Fibroblast of mammary gland (primary cell): ENCODE results near the gene PRIMA1.

Experiments used
- DNase-seq: peaks from one replicate; pipeline ENCODE4 v3.0.0-alpha.2; 2010; ENCODE audit warnings: low read depth
- H3K4me3 ChIP-seq: 2 replicates; pipeline ENCODE4 v1.5.1; 2011; ENCODE audit warnings: low read depth, mild to moderate bottlenecking, low read length, moderate library complexity; ENCODE audit not compliant: control insufficient read depth
- CTCF ChIP-seq: conservative IDR thresholded peaks from 2 replicates; pipeline ENCODE4 v1.5.1; 2011; ENCODE audit warnings: low read depth, low read length, inconsistent platforms; ENCODE audit not compliant: control insufficient read depth, insufficient read depth

PRIMA1 gene

GRCh38 chr14:93707475-93707874 lies 80.8 kb downstream of the PRIMA1 start:
- H3K4me3 ChIP-seq: no peak overlapping the region
- DNase-seq: no peak
- TF ChIP-seq CTCF: no peak

- no peak for DNase-seq
- no peak overlapping the region for H3K4me3 ChIP-seq
- TF ChIP-seq CTCF: no peak
Observed at GRCh38 chr14:93706360-93706955, 81.8 kb downstream of the PRIMA1 start.

- no peak for TF ChIP-seq CTCF
- no peak overlapping the region for H3K4me3 ChIP-seq
- DNase-seq: no peak
Observed at GRCh38 chr14:93705513-93706156, 82.7 kb downstream of the PRIMA1 start.

- no peak for DNase-seq
- H3K4me3 ChIP-seq: no peak overlapping the region
- no peak for TF ChIP-seq CTCF
Observed at GRCh38 chr14:93703941-93704340, 84.3 kb downstream of the PRIMA1 start.

GRCh38 chr14:93702946-93703345 lies 85.3 kb downstream of the PRIMA1 start:
- no peak for TF ChIP-seq CTCF
- no peak overlapping the region for H3K4me3 ChIP-seq
- DNase-seq: no peak

GRCh38 chr14:93701562-93701961 lies 86.7 kb downstream of the PRIMA1 start:
- no peak overlapping the region for H3K4me3 ChIP-seq
- no peak for DNase-seq
- TF ChIP-seq CTCF: no peak
